ENCODE results near the gene ABCA12.

GRCh38 chr2:215066124-215066523, 72.3 kb downstream of the ABCA12 start:
- TF ChIP-seq REST (IDR thresholded peaks at IDR 0.05; ENCODE audit: insufficient replicate concordance, low read depth), result no peak
- TF ChIP-seq CTCF (IDR thresholded peaks at IDR 0.05; ENCODE audit: insufficient read depth, low read length), result no peak
- TF ChIP-seq POLR2AphosphoS5 (IDR thresholded peaks at IDR 0.05; ENCODE audit: low read depth), result no peak
- TF ChIP-seq GABPA (IDR thresholded peaks at IDR 0.05; ENCODE audit: low read depth), result no peak
- TF ChIP-seq SPI1 (IDR thresholded peaks at IDR 0.05; ENCODE audit: borderline replicate concordance, low read depth), result no peak
